HepG2 (cell line): ENCODE results near the gene COASY. TPM values are rescaled to one million over a fixed set of nuclear protein-coding genes. Genes with fewer than 3 reads are reported as not detected.
A peak's percentile ranks its signal among the peaks of the same experiment; 100 is the strongest.

Source experiments
- AKAP8 ChIP-seq: sonication (generic); formaldehyde crosslinking; IDR thresholded peaks from 2 replicates; pipeline ENCODE4 v1.5.1; 2020; ENCODE audit warnings: mild to moderate bottlenecking, missing genetic modification reagents
- ARNT ChIP-seq: fragments of 450-650 bp; IDR thresholded peaks from 2 replicates; pipeline ENCODE4 v1.6.1; 2017
- ATF1 ChIP-seq: IDR thresholded peaks from 2 replicates; pipeline ENCODE4 v1.6.1; 2016; ENCODE audit warnings: mild to moderate bottlenecking, control low read depth
- CBX1 ChIP-seq: IDR thresholded peaks from one replicate; pipeline ENCODE4 v1.6.1; 2016; ENCODE audit warnings: antibody characterized with exemption, low read depth
- DR1 ChIP-seq: sonication (generic); formaldehyde crosslinking; IDR thresholded peaks from 2 replicates; pipeline ENCODE4 v1.8.0; 2021; ENCODE audit warnings: mild to moderate bottlenecking, missing genetic modification reagents, inconsistent platforms
- HDAC6 ChIP-seq: fragments of 200-600 bp; sonication (generic); IDR thresholded peaks from 2 replicates; pipeline ENCODE4 v1.7.0; 2017; ENCODE audit warnings: mild to moderate bottlenecking, antibody characterized with exemption, low read length, low read depth
- HOXA7 ChIP-seq: sonication (generic); formaldehyde crosslinking; IDR thresholded peaks from 2 replicates; pipeline ENCODE4 v1.8.1; 2022; ENCODE audit warnings: mild to moderate bottlenecking, missing genetic modification reagents, moderate library complexity
- NCOA5 ChIP-seq: sonication (generic); formaldehyde crosslinking; IDR thresholded peaks from 2 replicates; pipeline ENCODE4 v1.4.0; 2020; ENCODE audit warnings: missing genetic modification reagents
- PCBP1 ChIP-seq: fragments of 200-400 bp; formaldehyde crosslinking; IDR thresholded peaks from 2 replicates; pipeline ENCODE4 v1.6.1; 2017; ENCODE audit warnings: mild to moderate bottlenecking, low read depth, low read length, borderline replicate concordance
- PLRG1 ChIP-seq: fragments of 450-650 bp; conservative IDR thresholded peaks from 2 replicates; pipeline ENCODE4 v1.6.1; 2016
- RAD21 ChIP-seq: fragments of 450-650 bp; formaldehyde crosslinking; IDR thresholded peaks from 2 replicates; pipeline ENCODE4 v1.5.0; 2020; ENCODE audit warnings: mild to moderate bottlenecking
- RBAK ChIP-seq: sonication (generic); formaldehyde crosslinking; IDR thresholded peaks from 2 replicates; pipeline ENCODE4 v1.5.1; 2020; ENCODE audit warnings: mild to moderate bottlenecking, missing genetic modification reagents
- SIN3A ChIP-seq: IDR thresholded peaks from 2 replicates; pipeline ENCODE4 v1.6.1; 2011; ENCODE audit warnings: low read depth, mild to moderate bottlenecking, control low read depth, low read length, borderline replicate concordance
- SP1 ChIP-seq, 2 experiments: fragments of 450-650 bp in 1 of 2; sonication (generic) in 1 of 2; formaldehyde crosslinking in 1 of 2; IDR thresholded peaks; 2 replicates each; pipeline versions ENCODE4 v1.4.0 to v1.6.1; 2016 to 2020; ENCODE audit warnings: missing genetic modification reagents in 1 of 2
- SP4 ChIP-seq: sonication (generic); formaldehyde crosslinking; IDR thresholded peaks from 2 replicates; pipeline ENCODE4 v1.8.1; 2023; ENCODE audit warnings: mild to moderate bottlenecking, missing genetic modification reagents
- TAF15 ChIP-seq: fragments of 200-400 bp; formaldehyde crosslinking; IDR thresholded peaks from one replicate; pipeline ENCODE4 v1.6.1; 2018; ENCODE audit warnings: mild to moderate bottlenecking, low read depth, low read length; ENCODE audit not compliant: poor library complexity, severe bottlenecking
- WIZ ChIP-seq: sonication (generic); formaldehyde crosslinking; IDR thresholded peaks from 2 replicates; pipeline ENCODE4 v1.5.1; 2020; ENCODE audit warnings: mild to moderate bottlenecking, missing genetic modification reagents
- XBP1 ChIP-seq: sonication (generic); formaldehyde crosslinking; IDR thresholded peaks from 2 replicates; pipeline ENCODE4 v1.5.0; 2020; ENCODE audit warnings: missing genetic modification reagents
- ZNF101 ChIP-seq: sonication (generic); formaldehyde crosslinking; IDR thresholded peaks from 2 replicates; pipeline ENCODE4 v1.4.0; 2020; ENCODE audit warnings: mild to moderate bottlenecking, low read depth, missing genetic modification reagents, borderline replicate concordance
- ZNF180 ChIP-seq: sonication (generic); formaldehyde crosslinking; IDR thresholded peaks from 2 replicates; pipeline ENCODE4 v1.4.0; 2020; ENCODE audit warnings: low read depth, missing genetic modification reagents, borderline replicate concordance
- ZNF564 ChIP-seq: sonication (generic); formaldehyde crosslinking; IDR thresholded peaks from 2 replicates; pipeline ENCODE4 v1.8.1; 2023; ENCODE audit warnings: mild to moderate bottlenecking, missing genetic modification reagents
- ZNF879 ChIP-seq: sonication (generic); formaldehyde crosslinking; IDR thresholded peaks from 2 replicates; pipeline ENCODE4 v1.8.1; 2023; ENCODE audit warnings: missing genetic modification reagents
- ZNF883 ChIP-seq: sonication (generic); formaldehyde crosslinking; IDR thresholded peaks from 2 replicates; pipeline ENCODE4 v1.5.1; 2020; ENCODE audit warnings: mild to moderate bottlenecking, missing genetic modification reagents; ENCODE audit errors: not compliant biosample characterization
- polyA plus RNA-seq, 8 experiments: library from polyadenylated mRNA; depleted of rRNA in 3 of 8; stranded (reverse) in 7 of 8; unstranded in 1 of 8; fragments of >200 nt; fragmentation: Illumina TruSeq in 4 of 8; extraction: Trizol in 4 of 8; gene quantifications; 2 replicates each; pipeline versions ENCODE4 v1.2.1 to v1.2.3, GENCODE V29; 2011 to 2016; ENCODE audit warnings: low read depth in 4 of 8, missing spikeins in 1 of 8, mixed read lengths in 1 of 8; ENCODE audit not compliant: insufficient read depth in 1 of 8
- total RNA-seq, 5 experiments: library from RNA; depleted of rRNA; stranded (reverse); fragments of >200 nt; fragmentation: Illumina TruSeq; extraction: Trizol; gene quantifications; 2 replicates each; pipeline ENCODE4 v1.2.3, GENCODE V29; 2016; ENCODE audit warnings: low read depth in 1 of 5
- TF ChIP-seq, protein P1 (sequence below): sonication (generic); formaldehyde crosslinking; IDR thresholded peaks from 2 replicates; pipeline ENCODE4 v1.4.0; 2020; ENCODE audit warnings: missing genetic modification reagents, mild to moderate bottlenecking, borderline replicate concordance
- TF ChIP-seq, protein P2 (sequence below): sonication (generic); formaldehyde crosslinking; IDR thresholded peaks from 2 replicates; pipeline ENCODE4 v1.9.0; 2022; ENCODE audit warnings: low read depth, missing genetic modification reagents
- TF ChIP-seq, protein P3 (sequence below): sonication (generic); formaldehyde crosslinking; IDR thresholded peaks from 2 replicates; pipeline ENCODE4 v1.8.0; 2022; ENCODE audit warnings: low read depth, missing genetic modification reagents

Gene COASY
- total and polyA plus RNA-seq, 2 of the 13 experiments (the other 11 are each of a cell fraction or from before 2014, with no cell fraction given), result 90.7 to 125 TPM

DNA sequence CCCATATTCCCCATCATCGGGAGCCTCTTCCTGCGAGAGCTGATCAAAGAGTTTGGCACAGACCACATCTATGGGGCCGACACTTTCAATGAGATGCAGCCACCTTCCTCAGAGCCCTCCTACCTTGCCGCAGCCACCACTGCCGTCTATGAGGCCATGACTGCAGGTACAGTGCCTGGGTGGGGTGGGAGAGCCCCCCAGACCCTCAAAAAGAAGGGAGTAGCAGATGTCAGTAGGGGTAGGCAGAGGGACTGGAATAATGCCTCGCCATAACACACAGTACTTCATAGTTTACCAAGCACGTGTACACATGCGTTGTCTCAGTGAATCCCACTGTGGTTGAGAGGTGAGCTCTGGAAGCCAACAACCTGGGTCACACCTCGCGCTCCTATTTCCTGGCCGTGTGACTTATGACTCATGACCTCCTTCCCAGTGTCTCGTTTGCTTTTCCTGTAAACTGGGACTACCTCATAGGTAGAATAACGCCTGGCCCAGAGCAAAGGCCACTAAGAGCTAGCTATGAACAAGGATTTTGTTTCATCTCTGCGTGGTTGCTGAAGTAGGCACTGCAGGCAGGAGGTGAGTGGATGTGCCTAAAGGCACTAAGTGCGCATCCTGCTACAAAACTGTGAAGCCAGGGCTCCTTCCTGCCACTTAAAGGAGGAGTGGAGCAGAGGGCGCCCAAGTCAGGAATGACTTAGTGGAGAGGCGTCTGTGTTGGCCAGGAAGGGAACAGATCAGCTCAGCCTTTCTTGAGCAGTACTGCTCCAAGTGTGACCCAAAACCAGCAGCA lies 20.7 kb upstream of the COASY start (continued):
- no peak for TF ChIP-seq PCBP1
- TF ChIP-seq ATF1 (CRISPR knock-in tag), result peak; percentile 80; the same call in 1 of the 2 replicates
- TF ChIP-seq SP1 (IDR thresholded peaks at IDR 0.05), result no peak
- peak; percentile 15; the same call in 1 of the 2 replicates for TF ChIP-seq SP1 (CRISPR knock-in tag; IDR thresholded peaks at IDR 0.05)
- TF ChIP-seq SP4, result 0 out of 2 replicates have a peak, but pooled peaks have one; percentile 31
- TF ChIP-seq, protein P1, sequence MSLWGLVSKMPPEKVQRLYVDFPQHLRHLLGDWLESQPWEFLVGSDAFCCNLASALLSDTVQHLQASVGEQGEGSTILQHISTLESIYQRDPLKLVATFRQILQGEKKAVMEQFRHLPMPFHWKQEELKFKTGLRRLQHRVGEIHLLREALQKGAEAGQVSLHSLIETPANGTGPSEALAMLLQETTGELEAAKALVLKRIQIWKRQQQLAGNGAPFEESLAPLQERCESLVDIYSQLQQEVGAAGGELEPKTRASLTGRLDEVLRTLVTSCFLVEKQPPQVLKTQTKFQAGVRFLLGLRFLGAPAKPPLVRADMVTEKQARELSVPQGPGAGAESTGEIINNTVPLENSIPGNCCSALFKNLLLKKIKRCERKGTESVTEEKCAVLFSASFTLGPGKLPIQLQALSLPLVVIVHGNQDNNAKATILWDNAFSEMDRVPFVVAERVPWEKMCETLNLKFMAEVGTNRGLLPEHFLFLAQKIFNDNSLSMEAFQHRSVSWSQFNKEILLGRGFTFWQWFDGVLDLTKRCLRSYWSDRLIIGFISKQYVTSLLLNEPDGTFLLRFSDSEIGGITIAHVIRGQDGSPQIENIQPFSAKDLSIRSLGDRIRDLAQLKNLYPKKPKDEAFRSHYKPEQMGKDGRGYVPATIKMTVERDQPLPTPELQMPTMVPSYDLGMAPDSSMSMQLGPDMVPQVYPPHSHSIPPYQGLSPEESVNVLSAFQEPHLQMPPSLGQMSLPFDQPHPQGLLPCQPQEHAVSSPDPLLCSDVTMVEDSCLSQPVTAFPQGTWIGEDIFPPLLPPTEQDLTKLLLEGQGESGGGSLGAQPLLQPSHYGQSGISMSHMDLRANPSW (CRISPR knock-in tag), result no peak
- no peak for TF ChIP-seq ZNF101 (CRISPR knock-in tag)
- TF ChIP-seq RBAK (CRISPR knock-in tag), result no peak
- no peak for TF ChIP-seq ZNF180
- no peak for TF ChIP-seq PLRG1
- no peak for TF ChIP-seq NCOA5 (CRISPR knock-in tag)
- TF ChIP-seq ARNT, result no peak
- TF ChIP-seq, protein P2, sequence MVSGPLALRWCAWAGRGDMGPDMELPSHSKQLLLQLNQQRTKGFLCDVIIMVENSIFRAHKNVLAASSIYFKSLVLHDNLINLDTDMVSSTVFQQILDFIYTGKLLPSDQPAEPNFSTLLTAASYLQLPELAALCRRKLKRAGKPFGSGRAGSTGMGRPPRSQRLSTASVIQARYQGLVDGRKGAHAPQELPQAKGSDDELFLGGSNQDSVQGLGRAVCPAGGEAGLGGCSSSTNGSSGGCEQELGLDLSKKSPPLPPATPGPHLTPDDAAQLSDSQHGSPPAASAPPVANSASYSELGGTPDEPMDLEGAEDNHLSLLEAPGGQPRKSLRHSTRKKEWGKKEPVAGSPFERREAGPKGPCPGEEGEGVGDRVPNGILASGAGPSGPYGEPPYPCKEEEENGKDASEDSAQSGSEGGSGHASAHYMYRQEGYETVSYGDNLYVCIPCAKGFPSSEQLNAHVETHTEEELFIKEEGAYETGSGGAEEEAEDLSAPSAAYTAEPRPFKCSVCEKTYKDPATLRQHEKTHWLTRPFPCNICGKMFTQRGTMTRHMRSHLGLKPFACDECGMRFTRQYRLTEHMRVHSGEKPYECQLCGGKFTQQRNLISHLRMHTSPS, result peak; percentile 69; the same call in 1 of the 2 replicates
- TF ChIP-seq SIN3A, result no peak
- no peak for TF ChIP-seq WIZ (CRISPR knock-in tag)
- TF ChIP-seq RAD21 (CRISPR knock-in tag), result peak; percentile 9; the same call in 1 of the 2 replicates
- TF ChIP-seq TAF15, result no peak
- TF ChIP-seq DR1 (CRISPR knock-in tag), result no peak
- TF ChIP-seq CBX1, result peak; percentile 27
- TF ChIP-seq XBP1 (CRISPR knock-in tag), result no peak
- TF ChIP-seq, protein P3, sequence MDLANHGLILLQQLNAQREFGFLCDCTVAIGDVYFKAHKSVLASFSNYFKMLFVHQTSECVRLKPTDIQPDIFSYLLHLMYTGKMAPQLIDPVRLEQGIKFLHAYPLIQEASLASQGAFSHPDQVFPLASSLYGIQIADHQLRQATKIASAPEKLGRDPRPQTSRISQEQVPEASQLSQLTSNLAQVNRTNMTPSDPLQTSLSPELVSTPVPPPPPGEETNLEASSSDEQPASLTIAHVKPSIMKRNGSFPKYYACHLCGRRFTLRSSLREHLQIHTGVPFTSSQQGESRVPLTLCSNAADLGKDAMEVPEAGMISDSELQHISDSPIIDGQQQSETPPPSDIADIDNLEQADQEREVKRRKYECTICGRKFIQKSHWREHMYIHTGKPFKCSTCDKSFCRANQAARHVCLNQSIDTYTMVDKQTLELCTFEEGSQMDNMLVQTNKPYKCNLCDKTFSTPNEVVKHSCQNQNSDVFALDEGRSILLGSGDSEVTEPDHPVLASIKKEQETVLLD (CRISPR knock-in tag), result peak; percentile 74; the same call in 1 of the 2 replicates
- peak; percentile 81; the same call in 1 of the 2 replicates for TF ChIP-seq ZNF564 (CRISPR knock-in tag)
- no peak for TF ChIP-seq HOXA7 (CRISPR knock-in tag)
- TF ChIP-seq HDAC6, result no peak
- TF ChIP-seq ZNF883 (CRISPR knock-in tag), result no peak
- TF ChIP-seq ZNF879 (CRISPR knock-in tag), result peak; percentile 84; the same call in 1 of the 2 replicates
- TF ChIP-seq AKAP8 (CRISPR knock-in tag), result no peak
